Hepatocyte (in vitro differentiated cells): Measurements from ENCODE around the gene EFNB1. TPM values are rescaled to one million over a fixed set of nuclear protein-coding genes. Genes with fewer than 3 reads are reported as not detected.

ENCODE experiments used
- DNase-seq: peaks from one replicate; pipeline ENCODE4 v3.0.0-alpha.2; 2016; ENCODE audit warnings: low spot score
- H2AFZ ChIP-seq: fragments of 200-600 bp; sonication (generic); 2 replicates; pipeline ENCODE4 v1.6.0; 2016; ENCODE audit warnings: antibody characterized with exemption, mild to moderate bottlenecking
- H3K27ac ChIP-seq: fragments of 200-600 bp; sonication (generic); 2 replicates; pipeline ENCODE4 v1.5.1; 2016; ENCODE audit warnings: mild to moderate bottlenecking
- H3K27me3 ChIP-seq: fragments of 200-600 bp; sonication (generic); 2 replicates; pipeline ENCODE4 v1.6.1; 2016
- H3K36me3 ChIP-seq: fragments of 200-600 bp; sonication (generic); replicated peaks from 2 replicates; pipeline ENCODE4 v1.5.1; 2016; ENCODE audit warnings: low read depth; ENCODE audit not compliant: insufficient read depth
- H3K4me1 ChIP-seq: fragments of 200-600 bp; sonication (generic); 2 replicates; pipeline ENCODE4 v1.5.1; 2016; ENCODE audit warnings: mild to moderate bottlenecking, moderate library complexity; ENCODE audit not compliant: insufficient read depth
- H3K4me2 ChIP-seq: fragments of 200-600 bp; sonication (generic); 2 replicates; pipeline ENCODE4 v1.6.0; 2016
- H3K4me3 ChIP-seq: fragments of 200-600 bp; sonication (generic); 2 replicates; pipeline ENCODE4 v1.5.1; 2016; ENCODE audit warnings: mild to moderate bottlenecking
- H3K79me2 ChIP-seq: fragments of 200-600 bp; sonication (generic); 2 replicates; pipeline ENCODE4 v1.6.0; 2017; ENCODE audit warnings: mild to moderate bottlenecking
- H3K9me2 ChIP-seq: fragments of 200-600 bp; sonication (generic); replicated peaks from 2 replicates; pipeline ENCODE4 v1.6.0; 2017; ENCODE audit warnings: mild to moderate bottlenecking; ENCODE audit not compliant: insufficient read depth
- H3K9me3 ChIP-seq: fragments of 200-600 bp; sonication (generic); 2 replicates; pipeline ENCODE4 v1.5.1; 2016; ENCODE audit warnings: low read depth, mild to moderate bottlenecking
- H4K20me1 ChIP-seq: fragments of 200-600 bp; sonication (generic); 2 replicates; pipeline ENCODE4 v1.6.0; 2016; ENCODE audit warnings: mild to moderate bottlenecking; ENCODE audit not compliant: insufficient read depth, poor library complexity, severe bottlenecking
- CTCF ChIP-seq: fragments of 200-600 bp; sonication (generic); IDR thresholded peaks from 2 replicates; pipeline ENCODE4 v1.5.1; 2016; ENCODE audit warnings: antibody characterized with exemption, mild to moderate bottlenecking; ENCODE audit not compliant: poor library complexity
- EZH2 ChIP-seq: fragments of 200-600 bp; sonication (generic); IDR thresholded peaks from 2 replicates; pipeline ENCODE4 v1.6.1; 2016; ENCODE audit warnings: antibody characterized with exemption, mild to moderate bottlenecking, borderline replicate concordance
- EZH2phosphoT487 ChIP-seq: fragments of 200-600 bp; sonication (generic); IDR thresholded peaks from one replicate; pipeline ENCODE4 v1.6.1; 2018; ENCODE audit warnings: antibody characterized with exemption, mild to moderate bottlenecking, low read depth, moderate library complexity; ENCODE audit not compliant: unreplicated experiment, severe bottlenecking
- WGBS: methylation state at CpG from one replicate; pipeline ENCODE4 v1.1.6; 2016; ENCODE audit warnings: low lambda C conversion rate; ENCODE audit errors: missing lambda C conversion rate; 5-methylcytosine and 5-hydroxymethylcytosine counted together
- polyA plus RNA-seq: library from polyadenylated mRNA; unstranded; fragments of >200 nt; fragmentation: Nextera tagmentation; extraction: Ambion mirVana; gene quantifications from 2 replicates; pipeline ENCODE4 v1.2.1, GENCODE V29; 2016
- total RNA-seq: library from RNA; depleted of rRNA; stranded (reverse); fragments of >200 nt; gene quantifications from 2 replicates; pipeline ENCODE4 v1.2.3, GENCODE V29; 2014

EFNB1 gene
- total and polyA plus RNA-seq, 2 experiments from 2014 or later: 35.1 to 46.4 TPM

DNA sequence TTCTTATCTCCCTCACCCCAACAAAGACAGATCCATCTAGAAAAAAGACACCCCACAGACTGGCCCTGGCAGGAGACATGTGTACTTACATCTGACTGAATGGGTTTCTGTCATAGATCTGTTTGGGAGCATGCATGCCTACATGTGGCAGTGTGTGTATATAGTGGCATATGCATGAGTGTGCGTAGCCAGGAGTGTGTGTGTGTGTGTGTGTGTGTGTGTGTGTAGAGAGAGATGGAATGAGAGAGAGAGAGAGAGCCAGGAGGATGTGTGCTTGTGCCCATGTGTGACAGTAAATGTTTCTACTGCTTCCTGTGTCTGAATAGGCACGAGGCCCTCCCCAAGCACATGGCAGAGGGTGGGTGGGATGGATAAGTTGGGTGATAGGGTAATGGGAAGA is 37.1 kb downstream of the EFNB1 start:
- Histone ChIP-seq H2AFZ (no peak overlapping the region), H3K4me1 (peaks cover 7% of the 10 kb centered on the region), H3K36me3 (no peaks in the 10 kb centered on the region), H3K9me3 (no peaks in the 10 kb centered on the region), H3K27ac (no peak overlapping the region), H3K79me2 (no peaks in the 10 kb centered on the region), H4K20me1 (no peaks in the 10 kb centered on the region), H3K9me2 (no peaks in the 10 kb centered on the region), H3K4me2 (no peak overlapping the region), H3K27me3 (no peaks in the 10 kb centered on the region), H3K4me3 (no peak overlapping the region)
- 73% methylated on average over 2 of the region's 2 CpGs for WGBS
- no peak for DNase-seq
- no peak for TF ChIP-seq CTCF
- TF ChIP-seq EZH2phosphoT487: no peak
- no peak for TF ChIP-seq EZH2

- Histone ChIP-seq H4K20me1 (no peaks in the 10 kb centered on the region), H3K4me3 (no peak overlapping the region), H2AFZ (no peak overlapping the region), H3K4me2 (no peak overlapping the region), H3K9me3 (no peaks in the 10 kb centered on the region), H3K36me3 (no peaks in the 10 kb centered on the region), H3K27ac (peak overlapping the region; percentile 72), H3K9me2 (no peaks in the 10 kb centered on the region), H3K79me2 (no peaks in the 10 kb centered on the region), H3K4me1 (peaks cover 7% of the 10 kb centered on the region), H3K27me3 (no peaks in the 10 kb centered on the region)
- TF ChIP-seq EZH2 (no peak), CTCF (no peak), EZH2phosphoT487 (no peak)
- peak; percentile 45 for DNase-seq
- WGBS: 69% methylated on average over 13 of the region's 14 CpGs
Measured at GRCh38 chrX:68867458-68868112, 38.8 kb downstream of the EFNB1 start.

DNA sequence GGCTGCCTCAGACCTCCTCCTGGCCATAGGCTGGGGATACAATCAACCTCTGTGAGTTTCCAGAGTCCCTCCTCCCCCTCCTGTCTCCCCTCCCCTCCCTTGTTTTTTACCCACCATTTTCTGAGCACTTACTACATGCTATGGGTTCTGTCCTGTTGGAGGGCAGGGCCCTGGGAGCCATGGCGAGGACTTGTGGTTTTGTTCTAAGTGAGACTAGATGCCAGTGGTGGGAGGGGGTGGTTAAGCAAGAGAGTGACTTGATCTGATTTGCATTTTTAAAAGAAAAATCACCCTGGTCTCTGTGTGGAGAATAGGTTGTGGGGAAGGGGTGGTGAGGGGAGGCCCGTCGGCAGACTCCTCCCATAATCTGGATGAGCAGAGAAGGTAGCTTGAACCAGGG is 39.5 kb downstream of the EFNB1 start:
- no peaks in the 10 kb centered on the region for H3K27me3 ChIP-seq
- 85% methylated on average over 3 of the region's 3 CpGs for WGBS
- no peaks in the 10 kb centered on the region for H3K79me2 ChIP-seq
- H3K9me3 ChIP-seq: no peaks in the 10 kb centered on the region
- peaks cover 7% of the 10 kb centered on the region for H3K4me1 ChIP-seq
- no peak overlapping the region for H3K4me3 ChIP-seq
- peak overlapping the region; percentile 72 for H3K27ac ChIP-seq
- H3K4me2 ChIP-seq: no peak overlapping the region
- no peaks in the 10 kb centered on the region for H3K36me3 ChIP-seq
- DNase-seq: no peak
- no peak overlapping the region for H2AFZ ChIP-seq
- TF ChIP-seq CTCF (no peak), EZH2phosphoT487 (no peak), EZH2 (no peak)
- H4K20me1 ChIP-seq: no peaks in the 10 kb centered on the region
- H3K9me2 ChIP-seq: no peaks in the 10 kb centered on the region
